Chondrocyte (in vitro differentiated cells): ENCODE results near the gene PRRC2C. TPM values are rescaled to one million over a fixed set of nuclear protein-coding genes. Genes with fewer than 3 reads are reported as not detected.
"Not testable (repeated sequence)": the region's sequence is repeated elsewhere in the genome, so short reads cannot be mapped to it uniquely, and the experiment has no call there.

Source experiments
- DNase-seq: peaks from one replicate; pipeline ENCODE4 v3.0.0; 2021; ENCODE audit warnings: mixed read lengths, low spot score
- H3K27ac Mint-ChIP-seq: one replicate; pipeline ENCODE4 v1.8.0; 2021; ENCODE audit warnings: mild to moderate bottlenecking, moderate library complexity, mixed read lengths; ENCODE audit not compliant: unreplicated experiment
- H3K27me3 Mint-ChIP-seq: 2 replicates; pipeline ENCODE4 v1.8.0; 2021; ENCODE audit warnings: low read depth, mixed read lengths
- H3K36me3 Mint-ChIP-seq: 2 replicates; pipeline ENCODE4 v1.8.0; 2021; ENCODE audit warnings: low read depth, mixed read lengths
- H3K4me1 Mint-ChIP-seq: 2 replicates; pipeline ENCODE4 v1.8.0; 2021; ENCODE audit warnings: low read depth, mild to moderate bottlenecking, mixed read lengths
- H3K4me3 Mint-ChIP-seq: one replicate; pipeline ENCODE4 v1.8.0; 2021; ENCODE audit warnings: mild to moderate bottlenecking, moderate library complexity, mixed read lengths; ENCODE audit not compliant: unreplicated experiment
- H3K9me3 Mint-ChIP-seq: 2 replicates; pipeline ENCODE4 v1.8.0; 2021; ENCODE audit warnings: low read depth, mixed read lengths
- CTCF ChIP-seq: fragments of 200-600 bp; sonication (generic); IDR thresholded peaks from 2 replicates; pipeline ENCODE4 v1.5.0; 2021; ENCODE audit warnings: antibody characterized with exemption, mild to moderate bottlenecking, moderate library complexity
- long read RNA-seq: library from polyadenylated mRNA; stranded (forward); transcript quantifications from one replicate; pipeline ENCODE4 v2.0.0, GENCODE V29; 2021
- total RNA-seq: library from RNA; stranded (reverse); gene quantifications from 3 replicates; pipeline ENCODE4 v1.2.1, GENCODE V29; 2021

PRRC2C gene
- total RNA-seq = 131 to 153 TPM (median 146 TPM) in 3 replicates
- long read RNA-seq, partial matches to known transcripts = 3 of 4 reads
- long read RNA-seq, other reads (novel, unspliced or antisense) = 1 of 4 reads

DNA sequence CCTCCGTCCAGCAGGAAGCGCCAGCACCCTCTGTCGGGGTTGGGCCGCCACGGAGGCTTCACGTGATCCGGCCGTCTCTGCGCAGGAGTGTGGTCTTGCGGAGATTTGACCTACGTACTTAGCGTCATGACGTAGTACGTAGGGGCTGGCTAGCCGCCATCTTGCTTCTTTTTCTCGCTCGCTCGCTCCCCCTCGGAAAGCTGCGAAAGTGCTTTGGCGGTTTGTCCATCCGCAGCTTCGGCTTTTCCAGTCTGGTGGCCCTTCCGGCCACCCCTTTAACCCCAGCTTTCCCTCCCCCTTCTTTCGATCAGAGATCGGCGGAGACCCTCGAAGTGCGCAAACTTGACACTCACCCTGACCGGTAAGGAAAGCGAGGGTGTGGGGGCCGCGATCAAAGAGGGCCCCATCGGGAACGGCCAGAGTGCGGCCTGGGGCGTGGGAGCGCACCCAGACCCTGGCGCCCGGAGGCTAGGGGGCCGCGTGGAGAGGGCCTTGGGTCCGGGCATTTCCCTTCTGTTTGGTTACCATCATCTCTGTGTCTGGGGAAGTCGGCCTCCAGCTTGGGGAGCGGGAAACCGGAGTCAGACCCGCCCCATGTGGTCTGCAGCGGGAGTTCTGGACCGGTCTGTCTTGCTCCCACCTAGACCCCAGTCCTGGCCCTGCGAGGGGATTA is at the start of gene PRRC2C:
TSS of gene PRRC2C (plus strand) at position 156 of the 673 bp plus-strand sequence. CDS start 26,559 bp downstream, outside the sequence.
- DNase-seq = peak; percentile 98
- Mint-ChIP-seq H3K27me3 (no peaks in the 10 kb centered on the region), H3K9me3 (no peaks in the 10 kb centered on the region), H3K27ac (peak within 1 kb of the TSS; percentile 96), H3K4me1 (peaks cover 46% of the 10 kb centered on the region), H3K4me3 (peak within 1 kb of the TSS; percentile 82), H3K36me3 (no peaks in the 10 kb centered on the region)
- TF ChIP-seq CTCF = peak; percentile 85

GRCh38 chr1:171438441-171438840 is 46.9 kb upstream of the PRRC2C start:
- TF ChIP-seq CTCF = no peak
- Mint-ChIP-seq H3K4me3 (no peak overlapping the region), H3K27me3 (no peaks in the 10 kb centered on the region), H3K9me3 (no peaks in the 10 kb centered on the region), H3K27ac (peak overlapping the region; percentile 84), H3K36me3 (no peaks in the 10 kb centered on the region), H3K4me1 (peaks cover 38% of the 10 kb centered on the region)
- no peak for DNase-seq

GRCh38 chr1:171440201-171440600 is 45.1 kb upstream of the PRRC2C start:
- H3K9me3 Mint-ChIP-seq, H3K4me3 Mint-ChIP-seq, H3K27me3 Mint-ChIP-seq, DNase-seq, H3K27ac Mint-ChIP-seq, H3K36me3 Mint-ChIP-seq: not testable (repeated sequence)
- peaks cover 26% of the 10 kb centered on the region for H3K4me1 Mint-ChIP-seq

DNA sequence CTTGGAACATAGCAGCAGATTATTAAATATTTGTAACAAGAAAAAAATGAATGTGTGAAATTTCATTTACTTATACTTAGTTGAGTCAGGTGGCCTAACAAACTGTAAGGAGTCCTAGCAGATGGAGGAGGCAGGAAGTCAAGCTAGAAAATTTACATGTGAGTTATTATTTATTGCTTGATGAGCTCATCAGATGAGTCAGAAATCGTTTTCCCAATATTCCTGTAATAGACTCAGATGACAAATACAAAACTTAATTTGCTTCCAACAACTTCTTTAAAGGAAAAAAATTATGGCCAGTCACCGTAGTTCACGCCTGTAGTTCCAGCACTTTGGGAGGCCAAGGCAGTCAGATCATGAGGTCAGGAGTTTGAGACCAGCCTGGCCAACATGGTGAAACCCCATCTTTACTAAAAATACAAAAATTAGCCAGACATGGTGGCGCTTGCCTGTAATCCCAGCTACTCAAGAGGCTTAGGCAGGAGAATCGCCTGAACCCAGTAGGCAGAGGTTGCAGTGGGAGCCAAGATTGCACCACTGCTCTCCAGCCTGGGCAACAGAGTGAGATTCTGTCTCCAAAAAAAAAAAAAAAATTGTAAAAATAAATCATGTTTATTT is 43.9 kb upstream of the PRRC2C start:
- H3K27ac Mint-ChIP-seq, H3K27me3 Mint-ChIP-seq, DNase-seq, H3K36me3 Mint-ChIP-seq, H3K4me3 Mint-ChIP-seq, H3K9me3 Mint-ChIP-seq: not testable (repeated sequence)
- H3K4me1 Mint-ChIP-seq = peaks cover 30% of the 10 kb centered on the region

DNA sequence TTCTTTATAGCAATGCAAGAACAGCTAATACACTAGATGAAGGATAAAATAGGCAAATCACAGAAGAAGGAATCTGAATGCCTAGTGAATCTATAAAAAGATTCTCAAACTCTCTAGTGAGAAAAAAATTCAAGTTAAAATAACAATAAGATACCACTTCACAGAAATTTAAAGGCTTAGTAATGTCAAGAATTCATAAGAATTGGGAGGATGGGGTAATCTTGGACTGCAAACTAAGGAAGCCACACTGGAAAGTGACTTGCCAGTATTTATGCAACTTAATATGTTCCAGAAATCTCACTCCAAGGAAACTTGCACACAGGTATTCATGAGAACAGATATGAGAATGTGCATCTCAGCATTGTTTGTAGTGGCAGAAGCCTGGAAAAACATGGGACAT is 38.9 kb upstream of the PRRC2C start:
- no peak overlapping the region for H3K4me3 Mint-ChIP-seq
- peaks cover 5% of the 10 kb centered on the region for H3K9me3 Mint-ChIP-seq
- peaks cover 15% of the 10 kb centered on the region for H3K4me1 Mint-ChIP-seq
- no peaks in the 10 kb centered on the region for H3K36me3 Mint-ChIP-seq
- TF ChIP-seq CTCF = no peak
- H3K27me3 Mint-ChIP-seq = no peaks in the 10 kb centered on the region
- H3K27ac Mint-ChIP-seq = peak overlapping the region; percentile 47
- no peak for DNase-seq

GRCh38 chr1:171455967-171456366 is 29.4 kb upstream of the PRRC2C start:
- Mint-ChIP-seq H3K4me3 (no peak overlapping the region), H3K36me3 (peaks cover 4% of the 10 kb centered on the region), H3K27ac (no peak overlapping the region), H3K9me3 (peaks cover 5% of the 10 kb centered on the region), H3K27me3 (no peaks in the 10 kb centered on the region), H3K4me1 (no peaks in the 10 kb centered on the region)
- no peak for TF ChIP-seq CTCF
- no peak for DNase-seq
